OCI-LY1 (cell line): Measurements from ENCODE around the gene SDCCAG8.

Experiments used
- EZH2 ChIP-seq: fragments of 200-600 bp; sonication (generic), shearing (Covaris generic); IDR thresholded peaks from 2 replicates; pipeline ENCODE4 v1.8.0; 2017; ENCODE audit warnings: borderline replicate concordance, mixed run types, mild to moderate bottlenecking, antibody characterized with exemption, low read length, moderate library complexity, mixed read lengths
- TF ChIP-seq, protein P1 (sequence below): fragments of 200-600 bp; sonication (generic), shearing (Covaris generic); IDR thresholded peaks from 2 replicates; pipeline ENCODE4 v1.5.1; 2017; ENCODE audit warnings: mild to moderate bottlenecking, antibody characterized with exemption, low read length, moderate library complexity, mixed read lengths

DNA sequence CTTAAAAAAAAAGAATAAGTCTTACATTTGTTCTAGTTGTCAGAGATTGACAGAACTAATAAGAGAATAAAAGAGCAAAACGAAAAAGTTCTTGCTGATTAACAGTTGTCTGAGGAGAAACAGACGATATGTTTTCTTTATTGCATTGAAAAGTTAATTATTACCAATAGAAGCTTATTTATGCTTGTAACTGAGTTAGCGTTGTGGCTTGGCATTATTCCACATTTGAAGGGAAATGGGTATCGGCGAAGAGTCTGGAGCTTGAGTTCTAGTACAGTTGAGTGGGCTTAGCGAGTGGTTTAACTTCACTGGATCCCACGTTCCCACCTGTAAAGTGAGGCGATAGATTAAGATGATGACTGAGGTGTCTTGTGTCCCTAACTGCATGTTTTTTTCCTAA lies 109.0 kb downstream of the SDCCAG8 start:
- TF ChIP-seq, protein P1, sequence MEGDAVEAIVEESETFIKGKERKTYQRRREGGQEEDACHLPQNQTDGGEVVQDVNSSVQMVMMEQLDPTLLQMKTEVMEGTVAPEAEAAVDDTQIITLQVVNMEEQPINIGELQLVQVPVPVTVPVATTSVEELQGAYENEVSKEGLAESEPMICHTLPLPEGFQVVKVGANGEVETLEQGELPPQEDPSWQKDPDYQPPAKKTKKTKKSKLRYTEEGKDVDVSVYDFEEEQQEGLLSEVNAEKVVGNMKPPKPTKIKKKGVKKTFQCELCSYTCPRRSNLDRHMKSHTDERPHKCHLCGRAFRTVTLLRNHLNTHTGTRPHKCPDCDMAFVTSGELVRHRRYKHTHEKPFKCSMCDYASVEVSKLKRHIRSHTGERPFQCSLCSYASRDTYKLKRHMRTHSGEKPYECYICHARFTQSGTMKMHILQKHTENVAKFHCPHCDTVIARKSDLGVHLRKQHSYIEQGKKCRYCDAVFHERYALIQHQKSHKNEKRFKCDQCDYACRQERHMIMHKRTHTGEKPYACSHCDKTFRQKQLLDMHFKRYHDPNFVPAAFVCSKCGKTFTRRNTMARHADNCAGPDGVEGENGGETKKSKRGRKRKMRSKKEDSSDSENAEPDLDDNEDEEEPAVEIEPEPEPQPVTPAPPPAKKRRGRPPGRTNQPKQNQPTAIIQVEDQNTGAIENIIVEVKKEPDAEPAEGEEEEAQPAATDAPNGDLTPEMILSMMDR = no peak
- no peak for TF ChIP-seq EZH2
